HEK293 (cell line): ENCODE results near the gene SLX4.

ENCODE experiments used
- HOXD13 ChIP-seq: sonication (generic); formaldehyde crosslinking; IDR thresholded peaks from 2 replicates; pipeline ENCODE4 v1.8.0; 2022; ENCODE audit warnings: missing genetic modification reagents, borderline replicate concordance
- KLF16 ChIP-seq: fragments of 450-650 bp; formaldehyde crosslinking; IDR thresholded peaks from 2 replicates; pipeline ENCODE4 v1.5.1; 2017; ENCODE audit warnings: missing biosample characterization, missing genetic modification characterization
- ZNF324 ChIP-seq: fragments of 450-650 bp; formaldehyde crosslinking; IDR thresholded peaks from 2 replicates; pipeline ENCODE4 v1.5.1; 2016; ENCODE audit warnings: missing biosample characterization, missing genetic modification characterization
- ZNF514 ChIP-seq: fragments of 450-650 bp; formaldehyde crosslinking; IDR thresholded peaks from 2 replicates; pipeline ENCODE4 v1.5.1; 2016; ENCODE audit warnings: missing biosample characterization, missing genetic modification characterization
- ZNF600 ChIP-seq: fragments of 450-650 bp; formaldehyde crosslinking; IDR thresholded peaks from 2 replicates; pipeline ENCODE4 v1.5.1; 2016; ENCODE audit warnings: missing biosample characterization, missing genetic modification characterization
- TF ChIP-seq, protein P1 (sequence below): fragments of 450-650 bp; formaldehyde crosslinking; IDR thresholded peaks from 2 replicates; pipeline ENCODE4 v1.5.1; 2016; ENCODE audit warnings: missing biosample characterization, missing genetic modification characterization
- TF ChIP-seq, protein P2 (sequence below): fragments of 450-650 bp; formaldehyde crosslinking; IDR thresholded peaks from 2 replicates; pipeline ENCODE4 v1.5.1; 2016; ENCODE audit warnings: missing biosample characterization, missing genetic modification characterization
- TF ChIP-seq, protein P3 (sequence below): fragments of 450-650 bp; IDR thresholded peaks from 2 replicates; pipeline ENCODE4 v1.5.1; 2018; ENCODE audit warnings: missing biosample characterization, mild to moderate bottlenecking, missing genetic modification characterization
- TF ChIP-seq, protein P4 (sequence below): sonication (generic); formaldehyde crosslinking; IDR thresholded peaks from 2 replicates; pipeline ENCODE4 v1.8.1; 2022; ENCODE audit warnings: mild to moderate bottlenecking, moderate library complexity, missing genetic modification reagents
- TF ChIP-seq, protein P5 (sequence below): fragments of 450-650 bp; formaldehyde crosslinking; IDR thresholded peaks from 2 replicates; pipeline ENCODE4 v1.5.1; 2017; ENCODE audit warnings: missing biosample characterization, missing genetic modification characterization

DNA sequence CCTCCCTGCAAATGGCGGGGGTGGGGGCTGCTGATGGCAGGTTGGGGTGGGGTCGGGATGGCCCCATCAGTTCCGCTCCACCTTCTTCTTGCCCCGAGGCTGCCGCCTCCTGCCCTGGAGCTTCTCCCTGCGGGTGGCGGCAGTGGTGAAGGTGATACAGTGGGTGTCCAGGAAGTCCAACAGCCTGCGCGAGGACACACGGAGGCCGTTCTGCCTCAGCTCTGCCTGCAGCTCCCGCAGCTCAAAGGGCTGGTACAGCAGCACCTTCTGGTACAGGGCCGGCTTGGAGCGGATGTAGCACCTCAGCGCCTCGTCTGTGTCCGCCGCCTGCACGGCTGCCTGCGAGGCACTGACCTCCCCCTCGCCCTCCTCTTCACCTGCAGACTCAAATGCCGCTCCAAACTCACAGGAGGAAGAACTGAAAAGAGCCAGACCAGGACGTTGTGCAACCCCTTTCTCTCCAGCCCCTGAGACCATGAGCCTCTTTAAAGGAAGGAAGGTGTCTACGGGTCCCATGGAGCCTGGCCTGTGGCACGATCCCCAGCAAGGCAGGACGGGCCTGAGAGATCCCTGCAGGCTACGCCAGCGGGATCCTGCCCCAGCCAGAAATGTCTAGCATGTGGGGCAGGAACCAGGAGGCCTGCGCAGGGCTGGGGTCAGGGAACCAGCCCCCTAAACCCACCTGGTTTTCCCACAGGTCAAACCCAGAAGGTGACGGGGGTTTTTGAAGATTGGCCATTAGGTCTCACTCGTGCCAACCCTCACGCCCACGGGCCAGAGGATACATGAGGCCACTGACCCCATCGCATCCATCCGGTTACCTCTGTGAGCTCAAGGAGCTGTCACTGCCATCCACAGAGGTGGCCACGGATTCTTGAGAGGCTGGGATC is 28.9 kb downstream of the SLX4 start:
- TF ChIP-seq, protein P1, sequence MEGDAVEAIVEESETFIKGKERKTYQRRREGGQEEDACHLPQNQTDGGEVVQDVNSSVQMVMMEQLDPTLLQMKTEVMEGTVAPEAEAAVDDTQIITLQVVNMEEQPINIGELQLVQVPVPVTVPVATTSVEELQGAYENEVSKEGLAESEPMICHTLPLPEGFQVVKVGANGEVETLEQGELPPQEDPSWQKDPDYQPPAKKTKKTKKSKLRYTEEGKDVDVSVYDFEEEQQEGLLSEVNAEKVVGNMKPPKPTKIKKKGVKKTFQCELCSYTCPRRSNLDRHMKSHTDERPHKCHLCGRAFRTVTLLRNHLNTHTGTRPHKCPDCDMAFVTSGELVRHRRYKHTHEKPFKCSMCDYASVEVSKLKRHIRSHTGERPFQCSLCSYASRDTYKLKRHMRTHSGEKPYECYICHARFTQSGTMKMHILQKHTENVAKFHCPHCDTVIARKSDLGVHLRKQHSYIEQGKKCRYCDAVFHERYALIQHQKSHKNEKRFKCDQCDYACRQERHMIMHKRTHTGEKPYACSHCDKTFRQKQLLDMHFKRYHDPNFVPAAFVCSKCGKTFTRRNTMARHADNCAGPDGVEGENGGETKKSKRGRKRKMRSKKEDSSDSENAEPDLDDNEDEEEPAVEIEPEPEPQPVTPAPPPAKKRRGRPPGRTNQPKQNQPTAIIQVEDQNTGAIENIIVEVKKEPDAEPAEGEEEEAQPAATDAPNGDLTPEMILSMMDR (tag by site-specific recombination), result no peak
- TF ChIP-seq, protein P2, sequence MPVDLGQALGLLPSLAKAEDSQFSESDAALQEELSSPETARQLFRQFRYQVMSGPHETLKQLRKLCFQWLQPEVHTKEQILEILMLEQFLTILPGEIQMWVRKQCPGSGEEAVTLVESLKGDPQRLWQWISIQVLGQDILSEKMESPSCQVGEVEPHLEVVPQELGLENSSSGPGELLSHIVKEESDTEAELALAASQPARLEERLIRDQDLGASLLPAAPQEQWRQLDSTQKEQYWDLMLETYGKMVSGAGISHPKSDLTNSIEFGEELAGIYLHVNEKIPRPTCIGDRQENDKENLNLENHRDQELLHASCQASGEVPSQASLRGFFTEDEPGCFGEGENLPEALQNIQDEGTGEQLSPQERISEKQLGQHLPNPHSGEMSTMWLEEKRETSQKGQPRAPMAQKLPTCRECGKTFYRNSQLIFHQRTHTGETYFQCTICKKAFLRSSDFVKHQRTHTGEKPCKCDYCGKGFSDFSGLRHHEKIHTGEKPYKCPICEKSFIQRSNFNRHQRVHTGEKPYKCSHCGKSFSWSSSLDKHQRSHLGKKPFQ (tag by site-specific recombination), result no peak
- TF ChIP-seq, protein P3, sequence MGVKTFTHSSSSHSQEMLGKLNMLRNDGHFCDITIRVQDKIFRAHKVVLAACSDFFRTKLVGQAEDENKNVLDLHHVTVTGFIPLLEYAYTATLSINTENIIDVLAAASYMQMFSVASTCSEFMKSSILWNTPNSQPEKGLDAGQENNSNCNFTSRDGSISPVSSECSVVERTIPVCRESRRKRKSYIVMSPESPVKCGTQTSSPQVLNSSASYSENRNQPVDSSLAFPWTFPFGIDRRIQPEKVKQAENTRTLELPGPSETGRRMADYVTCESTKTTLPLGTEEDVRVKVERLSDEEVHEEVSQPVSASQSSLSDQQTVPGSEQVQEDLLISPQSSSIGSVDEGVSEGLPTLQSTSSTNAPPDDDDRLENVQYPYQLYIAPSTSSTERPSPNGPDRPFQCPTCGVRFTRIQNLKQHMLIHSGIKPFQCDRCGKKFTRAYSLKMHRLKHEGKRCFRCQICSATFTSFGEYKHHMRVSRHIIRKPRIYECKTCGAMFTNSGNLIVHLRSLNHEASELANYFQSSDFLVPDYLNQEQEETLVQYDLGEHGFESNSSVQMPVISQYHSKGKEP (tag by site-specific recombination), result no peak
- no peak; the same call in none of the 2 replicates for TF ChIP-seq ZNF600
- TF ChIP-seq, protein P4, sequence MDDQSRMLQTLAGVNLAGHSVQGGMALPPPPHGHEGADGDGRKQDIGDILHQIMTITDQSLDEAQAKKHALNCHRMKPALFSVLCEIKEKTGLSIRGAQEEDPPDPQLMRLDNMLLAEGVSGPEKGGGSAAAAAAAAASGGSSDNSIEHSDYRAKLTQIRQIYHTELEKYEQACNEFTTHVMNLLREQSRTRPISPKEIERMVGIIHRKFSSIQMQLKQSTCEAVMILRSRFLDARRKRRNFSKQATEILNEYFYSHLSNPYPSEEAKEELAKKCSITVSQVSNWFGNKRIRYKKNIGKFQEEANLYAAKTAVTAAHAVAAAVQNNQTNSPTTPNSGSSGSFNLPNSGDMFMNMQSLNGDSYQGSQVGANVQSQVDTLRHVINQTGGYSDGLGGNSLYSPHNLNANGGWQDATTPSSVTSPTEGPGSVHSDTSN, result no peak
- no peak for TF ChIP-seq KLF16 (tag by site-specific recombination)
- TF ChIP-seq HOXD13 (CRISPR knock-in tag), result no peak
- TF ChIP-seq ZNF514, result no peak
- TF ChIP-seq, protein P5, sequence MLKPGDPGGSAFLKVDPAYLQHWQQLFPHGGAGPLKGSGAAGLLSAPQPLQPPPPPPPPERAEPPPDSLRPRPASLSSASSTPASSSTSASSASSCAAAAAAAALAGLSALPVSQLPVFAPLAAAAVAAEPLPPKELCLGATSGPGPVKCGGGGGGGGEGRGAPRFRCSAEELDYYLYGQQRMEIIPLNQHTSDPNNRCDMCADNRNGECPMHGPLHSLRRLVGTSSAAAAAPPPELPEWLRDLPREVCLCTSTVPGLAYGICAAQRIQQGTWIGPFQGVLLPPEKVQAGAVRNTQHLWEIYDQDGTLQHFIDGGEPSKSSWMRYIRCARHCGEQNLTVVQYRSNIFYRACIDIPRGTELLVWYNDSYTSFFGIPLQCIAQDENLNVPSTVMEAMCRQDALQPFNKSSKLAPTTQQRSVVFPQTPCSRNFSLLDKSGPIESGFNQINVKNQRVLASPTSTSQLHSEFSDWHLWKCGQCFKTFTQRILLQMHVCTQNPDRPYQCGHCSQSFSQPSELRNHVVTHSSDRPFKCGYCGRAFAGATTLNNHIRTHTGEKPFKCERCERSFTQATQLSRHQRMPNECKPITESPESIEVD (tag by site-specific recombination), result no peak
- no peak for TF ChIP-seq ZNF324 (tag by site-specific recombination)
